Astrocyte (in vitro differentiated cells and primary cell): ENCODE data around the gene CTU1.

Experiments
- CTCF ChIP-seq: IDR thresholded peaks from 2 replicates; pipeline ENCODE4 v1.5.1; 2011; ENCODE audit warnings: low read depth, mild to moderate bottlenecking, inconsistent platforms, low read length, moderate library complexity; ENCODE audit not compliant: insufficient read depth
- EZH2 ChIP-seq: IDR thresholded peaks from 2 replicates; pipeline ENCODE4 v1.6.1; 2012; ENCODE audit warnings: mild to moderate bottlenecking, low read length, inconsistent platforms; ENCODE audit not compliant: insufficient read depth

GRCh38 chr19:51091126-51091525 is 17.1 kb downstream of the CTU1 start:
- TF ChIP-seq CTCF (no peak), EZH2 (no peak)
